Gastroesophageal sphincter (tissue), 3 donors: Measurements from ENCODE around the gene SH3TC2.

ENCODE experiments used
- CTCF ChIP-seq, 4 experiments: fragments of 200-600 bp in 2 of 4; fragments of 450-650 bp in 2 of 4; sonication (generic) in 1 of 4; IDR thresholded peaks; one replicate each; pipeline ENCODE4 v1.5.1; 2017 to 2019; ENCODE audit warnings: antibody characterized with exemption in 4 of 4, mild to moderate bottlenecking in 2 of 4, moderate library complexity in 2 of 4
- POLR2AphosphoS5 ChIP-seq: sonication (generic); formaldehyde crosslinking; IDR thresholded peaks from one replicate; pipeline ENCODE4 v1.6.1; 2017; ENCODE audit warnings: antibody characterized with exemption

- TF ChIP-seq POLR2AphosphoS5 (no peak), CTCF (IDR thresholded peaks at IDR 0.05) (no peak)
Observed at GRCh38 chr5:149071216-149071615, 8.4 kb upstream of the SH3TC2 start.
